GM21423 (cell line): ENCODE measurements around the gene DACH1.

Experiments used
- ATAC-seq: cut with Tn5 transposase; IDR thresholded peaks from one replicate; pipeline ENCODE4 v1.9.1; 2021; ENCODE audit warnings: mild to moderate bottlenecking, moderate library complexity; ENCODE audit not compliant: unreplicated experiment

The DACH1 gene

GRCh38 chr13:71503781-71504180 is 363.2 kb downstream of the DACH1 start:
- ATAC-seq, result no peak

GRCh38 chr13:71499944-71500514 is 367.0 kb downstream of the DACH1 start:
- no peak for ATAC-seq

- no peak for ATAC-seq
These were observed 367.8 kb downstream of the DACH1 start for GRCh38 chr13:71499235-71499634.

- ATAC-seq, result no peak
These were observed 373.8 kb downstream of the DACH1 start for GRCh38 chr13:71493189-71493588.

GRCh38 chr13:71492346-71492871 is 374.6 kb downstream of the DACH1 start:
- no peak for ATAC-seq

GRCh38 chr13:71491010-71491409 is 376.0 kb downstream of the DACH1 start:
- no peak for ATAC-seq

- no peak for ATAC-seq
These were observed 378.0 kb downstream of the DACH1 start for GRCh38 chr13:71489041-71489440.

GRCh38 chr13:71488201-71488600 is 378.8 kb downstream of the DACH1 start:
- ATAC-seq, result no peak

GRCh38 chr13:71485913-71486312 is 381.1 kb downstream of the DACH1 start:
- no peak for ATAC-seq

GRCh38 chr13:71483733-71484132 is 383.3 kb downstream of the DACH1 start:
- ATAC-seq, result no peak

- ATAC-seq, result no peak
These were observed 385.5 kb downstream of the DACH1 start for GRCh38 chr13:71481501-71481900.

GRCh38 chr13:71481046-71481445 is 386.0 kb downstream of the DACH1 start:
- ATAC-seq, result no peak

- ATAC-seq, result no peak
These were observed 389.3 kb downstream of the DACH1 start for GRCh38 chr13:71477735-71478134.

GRCh38 chr13:71474936-71475335 is 392.1 kb downstream of the DACH1 start:
- ATAC-seq, result no peak

- no peak for ATAC-seq
These were observed 397.4 kb downstream of the DACH1 start for GRCh38 chr13:71469626-71470025.

- ATAC-seq, result no peak
These were observed 402.3 kb downstream of the DACH1 start for GRCh38 chr13:71464686-71465085.

- ATAC-seq, result no peak
These were observed 405.1 kb downstream of the DACH1 start for GRCh38 chr13:71461892-71462291.

GRCh38 chr13:71460211-71460610 is 406.8 kb downstream of the DACH1 start:
- ATAC-seq, result no peak

GRCh38 chr13:71459708-71460107 is 407.3 kb downstream of the DACH1 start:
- no peak for ATAC-seq

- ATAC-seq, result no peak
These were observed 409.4 kb downstream of the DACH1 start for GRCh38 chr13:71457645-71458044.

GRCh38 chr13:71456136-71456535 is 410.9 kb downstream of the DACH1 start:
- ATAC-seq, result no peak

GRCh38 chr13:71454509-71454908 is 412.5 kb downstream of the DACH1 start:
- no peak for ATAC-seq

GRCh38 chr13:71448080-71448630 is 418.8 kb downstream of the DACH1 start:
- no peak for ATAC-seq
